NCI-H2227 treated with DMSO at 0.1 percent for 48 hours (cell line): ENCODE measurements around the gene SSBP2.

Experiments used
- DNase-seq: peaks from one replicate; lab custom pipeline; 2025; lab: John Stamatoyannopoulos, UW

Gene SSBP2

DNA sequence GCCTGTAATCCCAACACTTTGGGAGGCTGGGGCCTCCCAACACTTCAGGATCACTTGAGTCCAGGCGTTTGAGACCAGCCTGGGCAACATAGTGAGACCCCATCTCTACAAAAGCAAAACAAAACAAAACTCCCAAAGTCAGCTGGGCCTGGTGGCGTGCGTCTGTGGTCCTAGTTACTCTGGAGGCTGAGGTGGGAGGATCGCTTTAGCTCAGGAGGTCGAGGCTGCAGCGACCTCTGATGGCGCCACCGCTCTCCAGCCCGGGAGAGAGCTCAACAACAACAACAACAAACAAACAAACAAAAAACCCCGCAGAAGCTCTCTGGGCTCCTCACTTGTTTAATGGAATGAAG lies 357.5 kb downstream of the SSBP2 start:
- DNase-seq: no peak

DNA sequence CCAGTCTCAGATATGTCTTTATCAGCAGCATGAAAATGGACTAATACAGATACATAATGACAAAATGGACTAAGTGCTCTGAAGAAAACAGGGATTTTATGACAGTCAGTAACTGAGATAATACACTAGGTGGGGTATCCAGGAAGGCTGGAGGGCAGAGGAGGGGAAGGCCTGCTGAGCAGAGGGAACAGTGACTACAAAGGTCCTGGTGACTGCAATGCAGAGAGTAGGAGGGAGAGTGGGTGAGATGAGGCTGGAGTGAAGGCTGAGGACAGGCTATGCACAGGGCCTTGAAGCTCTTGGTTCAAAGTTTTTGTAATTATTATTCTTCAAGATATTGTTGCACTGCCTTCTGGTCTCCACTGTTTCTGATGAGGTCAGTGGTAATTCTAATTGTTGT lies 361.9 kb downstream of the SSBP2 start:
- DNase-seq: no peak

DNA sequence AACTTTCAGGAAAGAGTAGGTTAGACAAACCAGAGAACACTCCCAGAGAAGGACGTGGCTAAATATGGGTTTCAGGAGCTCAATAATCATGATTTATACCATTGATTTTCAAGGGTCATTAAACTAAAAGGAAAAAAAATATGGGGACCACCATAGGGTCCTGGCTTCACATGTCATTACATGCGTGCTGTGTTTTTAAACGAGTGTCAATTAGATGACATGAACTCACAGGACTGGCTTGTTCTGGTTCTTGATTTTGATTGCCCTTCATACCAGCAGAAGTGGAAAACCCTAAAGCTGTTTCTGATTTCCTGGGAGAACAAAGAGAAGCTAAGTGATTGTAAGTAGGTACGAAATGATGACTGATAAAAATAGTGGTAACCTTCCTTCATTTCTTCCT lies 362.7 kb downstream of the SSBP2 start:
- DNase-seq: no peak

DNA sequence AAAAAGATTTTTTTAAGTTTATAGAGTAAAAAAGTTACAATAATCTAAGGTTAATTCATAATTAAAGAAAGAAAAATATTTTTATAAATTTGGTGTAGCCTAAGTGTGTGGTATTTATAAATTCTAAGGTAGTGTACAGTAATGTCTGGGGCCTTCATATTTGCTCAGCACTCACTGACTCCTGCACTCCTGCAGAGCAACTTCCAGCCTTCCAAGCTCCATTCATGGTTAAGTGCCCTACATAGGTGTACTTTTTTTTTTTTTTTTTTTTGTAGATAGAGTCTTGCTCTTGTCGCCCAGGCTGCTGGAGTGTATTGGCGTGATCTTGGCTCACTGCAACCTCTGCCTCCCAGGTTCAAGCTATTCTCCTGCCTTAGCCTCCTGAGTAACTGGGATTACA lies 367.0 kb downstream of the SSBP2 start:
- no peak for DNase-seq

DNA sequence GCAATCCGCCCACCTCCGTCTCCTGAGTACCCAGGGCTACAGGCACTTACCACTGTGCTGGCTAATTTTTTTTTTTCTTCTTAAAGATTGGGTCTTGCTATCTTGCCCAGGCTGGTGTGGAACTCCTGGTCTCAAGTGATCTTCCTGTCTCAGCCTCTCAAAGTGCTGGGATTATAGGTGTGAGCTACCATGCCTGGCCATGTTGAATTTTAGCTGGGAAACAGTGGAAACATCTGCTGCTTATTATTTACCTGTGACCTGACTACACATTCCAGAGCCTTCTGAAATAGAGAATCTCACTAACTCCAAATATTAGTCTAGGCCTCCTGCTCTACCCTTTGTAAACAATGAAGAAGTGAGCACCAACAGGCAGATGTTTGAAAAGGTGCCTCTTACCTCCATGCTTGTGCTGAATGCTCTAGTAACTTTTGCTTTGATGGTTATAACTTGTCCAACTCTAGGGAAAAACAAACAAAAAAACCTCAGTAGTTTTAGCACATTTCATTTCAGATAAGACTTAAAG lies 379.5 kb downstream of the SSBP2 start:
- DNase-seq: no peak

DNA sequence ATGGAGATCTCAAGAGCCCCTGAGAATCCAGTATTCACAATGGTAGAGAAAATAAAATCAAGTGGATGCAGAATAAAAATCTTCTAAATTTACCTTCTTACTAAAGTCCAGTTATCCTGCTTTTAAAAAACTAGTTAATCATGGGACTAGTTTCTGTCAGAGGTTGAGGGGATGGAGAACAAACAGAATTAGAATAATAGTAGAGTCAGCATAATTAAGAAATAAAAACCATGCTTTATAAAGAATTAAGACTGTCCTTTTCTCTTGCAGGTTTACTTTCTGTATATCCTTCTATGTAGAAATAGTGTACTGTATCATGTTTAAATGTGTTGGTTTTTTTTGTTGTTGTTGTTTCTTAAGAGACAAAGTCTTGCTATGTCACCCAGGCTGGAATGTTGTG lies 380.0 kb downstream of the SSBP2 start:
- DNase-seq: no peak

DNA sequence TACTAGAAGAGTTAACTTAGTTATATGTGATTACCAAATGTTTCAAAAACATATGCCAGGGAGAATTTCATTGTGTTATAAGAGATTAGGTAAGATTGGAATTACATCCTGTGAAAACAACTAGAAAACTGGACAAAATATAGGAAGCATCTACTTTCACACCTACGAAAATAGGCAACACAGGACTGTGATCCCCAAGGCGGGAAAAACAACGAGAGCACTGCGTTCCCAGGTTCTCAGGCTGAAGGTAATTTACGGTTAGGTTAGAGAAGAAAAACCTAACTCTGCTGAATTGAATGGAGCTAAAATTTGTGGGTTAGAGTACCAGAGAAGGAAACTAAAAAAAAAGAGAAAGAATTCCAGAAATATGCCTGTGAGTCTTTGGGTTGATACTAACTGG lies 385.4 kb downstream of the SSBP2 start:
- DNase-seq: no peak

DNA sequence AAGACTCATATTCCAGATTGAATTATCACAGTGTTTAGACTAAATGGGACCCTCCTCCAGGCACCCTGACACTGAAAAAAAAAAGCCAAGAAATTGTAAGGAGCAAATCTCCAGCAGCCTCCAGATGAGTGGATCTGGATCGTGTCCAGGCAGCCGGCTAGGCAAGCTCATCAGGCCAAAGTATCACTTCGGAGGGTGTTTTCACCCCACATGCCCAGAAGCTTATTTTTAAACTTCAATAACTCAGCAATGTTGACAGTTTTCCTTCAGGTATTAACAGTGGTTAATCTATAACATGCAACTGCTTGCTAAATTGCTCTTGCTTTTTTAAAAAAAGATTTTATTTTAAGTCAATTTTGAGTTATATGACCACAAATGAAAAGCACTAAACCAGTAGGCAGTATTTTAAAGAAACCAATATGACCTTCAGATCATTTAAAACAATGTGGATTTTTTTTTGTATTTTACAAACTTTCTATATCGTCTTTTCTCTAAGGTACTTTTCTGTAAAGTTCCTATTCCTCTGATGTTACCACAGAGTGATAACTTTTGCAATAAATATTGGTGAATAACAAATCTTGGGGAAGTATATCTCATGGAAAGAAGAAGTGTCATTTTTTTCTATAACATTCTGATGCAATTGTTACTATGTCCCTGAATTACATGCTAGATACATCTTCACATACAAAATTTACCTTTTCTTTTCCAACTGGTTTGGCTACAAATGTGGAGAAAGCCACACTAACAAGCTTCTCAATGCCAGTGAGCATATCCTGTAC lies 387.6 kb downstream of the SSBP2 start:
- DNase-seq: no peak
